Neuron (in vitro differentiated cells): ENCODE measurements around the gene INF2.
A peak's percentile ranks its signal among the peaks of the same experiment; 100 is the strongest.

Experiments used
- H2AFZ ChIP-seq: one replicate; pipeline ENCODE4 v1.6.1; 2013; ENCODE audit warnings: low read depth, mild to moderate bottlenecking, inconsistent platforms, low read length, moderate library complexity
- H3K27me3 ChIP-seq: one replicate; pipeline ENCODE4 v1.6.1; 2013; ENCODE audit warnings: low read length; ENCODE audit not compliant: insufficient read depth
- H3K36me3 ChIP-seq: one replicate; pipeline ENCODE4 v1.6.1; 2013; ENCODE audit warnings: low read length; ENCODE audit not compliant: insufficient read depth
- H3K4me1 ChIP-seq: one replicate; pipeline ENCODE4 v1.6.1; 2013; ENCODE audit warnings: low read length; ENCODE audit not compliant: insufficient read depth
- H3K4me3 ChIP-seq: 2 replicates; pipeline ENCODE4 v1.5.1; 2013; ENCODE audit warnings: mild to moderate bottlenecking, low read length, moderate library complexity
- H3K9me3 ChIP-seq: one replicate; pipeline ENCODE4 v1.6.1; 2013; ENCODE audit warnings: low read length

INF2 gene

DNA sequence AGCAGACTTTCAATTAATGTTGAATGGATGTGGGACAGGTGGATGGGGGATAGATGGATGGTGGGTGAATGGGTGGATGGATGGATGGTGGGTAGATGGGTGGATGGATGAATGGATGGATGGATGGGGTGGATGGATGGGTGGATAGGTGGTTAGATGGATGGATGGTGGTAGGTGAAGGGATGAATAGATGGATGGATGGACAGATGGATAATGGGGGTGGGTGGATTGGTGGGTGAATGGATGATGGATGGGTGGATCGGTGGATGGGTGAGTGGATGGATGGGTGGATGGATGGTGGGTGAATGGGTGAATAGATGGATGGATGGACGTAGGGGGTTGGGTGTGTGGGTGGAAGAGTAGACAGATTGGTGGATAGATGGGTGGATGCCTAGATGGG lies 14.0 kb upstream of the INF2 start:
- Histone ChIP-seq H3K4me1 (peaks cover 28% of the 10 kb centered on the region), H3K27me3 (no peaks in the 10 kb centered on the region), H3K9me3 (peaks cover 9% of the 10 kb centered on the region), H2AFZ (no peak overlapping the region), H3K36me3 (no peaks in the 10 kb centered on the region), H3K4me3 (no peak overlapping the region)

DNA sequence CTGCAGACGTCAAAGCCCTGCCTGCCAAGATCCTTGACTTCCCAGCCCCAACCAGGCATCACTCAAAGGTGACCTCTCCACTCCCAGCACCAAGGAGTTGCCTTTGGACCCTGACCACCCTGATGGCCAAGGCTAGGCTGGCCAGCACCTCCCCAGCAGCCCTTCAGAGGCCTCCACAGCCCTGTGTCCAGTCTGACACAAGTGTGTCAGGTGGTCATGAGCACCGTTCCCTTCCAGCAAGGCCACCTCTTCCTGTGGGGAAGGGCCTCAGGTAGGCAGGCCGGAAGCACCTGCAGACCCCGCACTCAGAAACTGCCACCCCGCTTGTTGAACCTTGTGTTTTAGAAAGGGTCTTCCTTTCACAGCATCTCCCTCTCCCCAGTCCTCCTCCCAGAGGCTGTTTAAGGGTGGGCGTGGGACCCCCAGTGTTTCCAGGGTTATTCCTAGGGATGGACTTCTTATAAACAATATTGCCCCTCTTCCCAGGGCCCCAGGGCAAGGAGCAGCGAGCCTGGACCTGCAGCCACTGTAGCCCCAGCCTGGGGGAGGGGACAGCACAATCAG lies 13.2 kb upstream of the INF2 start:
- Histone ChIP-seq H3K9me3 (peaks cover 6% of the 10 kb centered on the region), H3K36me3 (no peaks in the 10 kb centered on the region), H3K4me1 (peaks cover 33% of the 10 kb centered on the region), H2AFZ (no peak overlapping the region), H3K4me3 (no peak overlapping the region), H3K27me3 (no peaks in the 10 kb centered on the region)

DNA sequence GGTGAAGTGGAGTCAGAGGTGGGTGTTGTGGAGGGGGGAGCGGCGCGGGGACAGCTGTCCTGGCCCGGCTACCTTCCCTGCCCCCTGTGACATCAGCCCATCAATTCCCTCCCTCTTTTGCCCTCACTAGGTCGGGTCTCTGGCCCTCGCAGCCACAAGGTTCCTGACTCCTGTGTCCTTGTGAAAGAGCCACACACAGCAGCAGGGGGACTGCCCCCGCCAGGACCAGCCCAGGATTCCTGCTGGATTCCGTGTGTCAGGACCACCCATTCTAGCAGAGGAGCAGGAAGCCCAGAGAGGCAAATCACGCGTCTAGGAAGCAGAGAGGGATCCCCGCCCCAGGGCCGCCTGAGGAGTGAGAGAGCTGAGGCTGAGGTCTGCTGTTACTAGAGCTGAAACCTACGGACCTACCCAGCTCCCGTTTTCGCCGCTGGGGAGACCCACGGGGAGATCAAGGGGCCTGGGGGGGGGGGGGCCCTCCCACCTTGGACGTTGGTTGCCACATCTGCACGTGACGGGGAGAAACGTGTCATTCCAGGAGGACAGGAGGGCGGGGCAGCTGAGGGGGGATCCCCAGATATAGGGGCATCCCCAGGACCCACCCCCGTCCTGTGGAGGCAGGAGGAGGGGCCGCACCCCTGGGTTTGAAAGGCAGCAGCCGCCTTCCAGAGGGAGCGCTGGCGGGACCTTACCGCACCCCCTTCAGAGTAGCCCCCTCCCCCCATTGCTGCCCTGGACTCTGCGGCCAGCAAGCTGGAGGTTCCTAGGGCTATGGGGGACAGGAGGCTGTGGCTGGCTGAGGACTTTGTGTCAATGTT lies 12.5 kb upstream of the INF2 start:
- no peak overlapping the region for H3K4me3 ChIP-seq
- H3K9me3 ChIP-seq = peaks cover 5% of the 10 kb centered on the region
- no peaks in the 10 kb centered on the region for H3K27me3 ChIP-seq
- H3K36me3 ChIP-seq = no peaks in the 10 kb centered on the region
- peaks cover 40% of the 10 kb centered on the region for H3K4me1 ChIP-seq
- H2AFZ ChIP-seq = no peak overlapping the region

DNA sequence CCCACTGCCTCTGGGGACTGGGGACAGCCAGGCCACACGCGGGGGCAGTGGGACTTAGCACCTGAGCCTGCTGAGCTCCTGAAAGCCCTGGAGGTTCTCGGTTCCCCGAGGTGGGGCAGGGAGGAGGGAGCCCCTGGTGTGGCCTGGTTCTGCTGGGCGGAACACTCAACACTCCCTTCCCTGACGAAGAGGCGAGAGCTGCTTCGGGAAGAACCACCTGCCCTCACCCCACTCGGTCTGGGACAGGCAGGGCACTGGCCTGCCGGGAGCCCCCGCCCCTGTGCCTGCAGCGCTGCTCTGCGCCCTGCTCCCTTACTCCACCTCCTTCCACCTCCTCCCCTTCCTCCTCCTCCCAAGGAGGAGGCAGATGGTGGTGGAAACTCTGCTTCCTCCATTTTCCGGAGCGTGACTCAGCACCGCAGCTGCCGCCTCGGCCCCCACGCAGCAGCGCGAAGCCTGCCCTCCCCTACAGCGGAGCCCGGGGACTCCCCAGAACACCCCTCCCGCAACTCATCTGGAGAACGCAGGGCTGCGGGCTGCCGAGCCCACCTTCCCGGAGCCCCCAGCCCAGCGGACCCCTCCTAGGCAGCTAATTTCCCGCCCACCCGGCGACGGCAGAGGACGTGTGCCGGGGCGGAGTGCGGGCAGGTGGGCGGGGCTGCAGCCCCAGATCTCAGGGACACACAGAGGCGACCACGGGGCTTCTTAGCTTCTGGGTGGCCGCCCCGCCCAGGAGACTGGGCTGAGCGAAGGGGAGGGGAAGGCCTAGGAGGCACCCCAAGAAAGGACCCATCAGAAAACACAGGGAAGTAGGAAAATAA lies 11.7 kb upstream of the INF2 start:
- no peaks in the 10 kb centered on the region for H3K27me3 ChIP-seq
- peaks cover 47% of the 10 kb centered on the region for H3K4me1 ChIP-seq
- peak overlapping the region; percentile 78 for H2AFZ ChIP-seq
- no peaks in the 10 kb centered on the region for H3K36me3 ChIP-seq
- H3K9me3 ChIP-seq = peaks cover 5% of the 10 kb centered on the region
- peak overlapping the region; percentile 33 for H3K4me3 ChIP-seq

DNA sequence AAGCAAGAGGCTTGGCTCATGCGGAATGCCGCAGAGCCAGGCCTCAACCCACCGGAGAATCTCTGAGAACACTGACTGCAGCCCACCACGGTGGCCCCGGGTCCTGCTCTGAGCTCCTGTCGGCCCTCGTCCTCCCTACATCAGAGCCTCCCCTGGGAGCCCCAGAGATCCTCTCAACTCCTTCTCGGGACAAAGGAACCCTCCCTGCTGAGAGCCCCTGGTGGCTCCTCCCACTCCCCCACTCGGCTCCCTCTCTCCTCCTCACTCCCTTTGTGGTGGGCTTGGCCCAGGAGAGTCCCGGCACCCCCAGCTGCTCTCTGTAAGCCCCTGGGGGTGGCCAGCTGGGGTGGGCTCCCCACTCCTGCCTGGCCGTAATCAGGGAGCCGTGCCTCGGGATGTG lies 11.1 kb upstream of the INF2 start:
- H3K4me1 ChIP-seq = peaks cover 52% of the 10 kb centered on the region
- peak overlapping the region; percentile 78 for H2AFZ ChIP-seq

DNA sequence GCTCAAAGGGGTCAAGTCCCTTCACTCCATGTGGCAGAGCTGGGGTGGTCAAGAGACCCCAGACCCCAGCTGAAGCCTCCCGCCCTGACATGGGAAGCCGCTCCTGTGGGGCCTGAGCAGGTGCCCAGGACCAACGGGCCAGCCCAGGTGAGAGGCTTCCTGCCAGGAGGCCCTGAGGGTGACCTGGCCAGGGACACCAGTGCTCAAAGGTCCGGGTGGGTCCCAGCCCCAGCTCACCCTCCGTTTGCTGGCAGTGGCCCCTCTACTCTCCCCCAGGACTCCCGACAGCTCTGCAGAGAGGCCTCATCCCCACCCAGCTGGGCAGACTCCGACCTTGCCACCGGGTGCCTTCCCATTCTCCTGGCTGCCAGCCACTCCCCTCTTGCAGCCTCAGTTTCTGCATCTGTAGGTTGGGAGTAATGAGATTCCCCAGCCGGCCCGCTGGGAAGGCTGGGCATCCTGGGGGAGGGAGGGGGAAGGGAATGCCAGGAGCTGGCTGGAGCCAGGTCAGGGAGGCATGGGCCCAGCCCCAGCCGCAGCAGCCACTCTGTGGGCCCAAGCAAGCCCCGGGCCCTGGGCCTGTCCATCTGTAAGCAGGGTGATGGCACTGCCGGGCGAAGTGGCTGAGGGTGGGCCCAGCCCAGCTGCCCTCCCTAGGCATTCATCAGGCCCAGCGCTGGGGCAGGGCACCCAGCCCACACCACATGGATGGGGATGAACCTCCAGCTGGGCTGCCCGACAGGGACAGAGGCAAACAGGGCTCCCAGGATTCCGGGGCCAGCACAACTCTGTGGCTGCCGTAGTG lies 10.3 kb upstream of the INF2 start:
- no peak overlapping the region for H2AFZ ChIP-seq
- peaks cover 52% of the 10 kb centered on the region for H3K4me1 ChIP-seq
- H3K9me3 ChIP-seq = no peaks in the 10 kb centered on the region
- no peaks in the 10 kb centered on the region for H3K36me3 ChIP-seq
- H3K27me3 ChIP-seq = no peaks in the 10 kb centered on the region
- no peak overlapping the region for H3K4me3 ChIP-seq

More for the DNA sequence above, 11.1 kb upstream of the INF2 start:
- Histone ChIP-seq H3K4me3 (peak overlapping the region; percentile 33), H3K27me3 (no peaks in the 10 kb centered on the region), H3K9me3 (peaks cover 5% of the 10 kb centered on the region), H3K36me3 (no peaks in the 10 kb centered on the region)

DNA sequence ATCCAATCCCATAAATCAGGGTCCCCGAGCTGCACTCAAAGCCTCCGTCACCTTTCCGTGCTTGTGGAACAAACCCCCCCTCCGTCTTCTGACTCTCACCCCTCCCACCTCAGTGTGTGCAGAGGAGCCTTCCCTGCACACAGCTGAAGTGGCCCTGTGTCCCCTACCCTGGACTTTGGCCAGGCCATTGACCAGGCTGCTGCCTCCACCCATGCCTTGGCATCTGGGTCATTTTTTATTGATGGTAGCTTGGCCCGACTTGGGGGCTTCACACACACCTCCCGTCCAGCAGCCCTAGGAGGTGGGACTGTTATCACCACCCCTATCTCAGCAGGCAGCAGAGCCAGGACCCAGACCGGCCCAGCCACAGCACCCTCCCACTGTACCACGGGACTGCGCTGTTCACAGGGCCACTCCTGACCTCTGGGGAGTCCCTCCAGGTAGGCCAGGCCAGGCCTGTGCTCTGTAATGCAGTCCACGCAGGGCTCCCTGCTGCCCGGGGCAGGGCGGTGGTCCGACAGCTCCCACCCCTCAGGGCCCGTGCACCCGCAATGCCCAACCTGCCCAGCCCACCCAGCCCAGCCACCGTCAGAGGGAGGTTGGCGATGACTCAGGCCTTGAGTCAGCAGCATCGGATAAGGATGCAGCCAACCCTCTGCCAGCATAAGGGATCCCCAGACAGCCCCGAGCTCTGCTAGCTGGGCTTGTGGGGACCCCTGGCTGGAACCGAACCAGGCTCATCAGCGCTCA lies 9.2 kb upstream of the INF2 start:
- Histone ChIP-seq H3K4me1 (peaks cover 52% of the 10 kb centered on the region), H3K36me3 (no peaks in the 10 kb centered on the region), H3K27me3 (no peaks in the 10 kb centered on the region), H3K9me3 (no peaks in the 10 kb centered on the region), H2AFZ (no peak overlapping the region), H3K4me3 (no peak overlapping the region)

DNA sequence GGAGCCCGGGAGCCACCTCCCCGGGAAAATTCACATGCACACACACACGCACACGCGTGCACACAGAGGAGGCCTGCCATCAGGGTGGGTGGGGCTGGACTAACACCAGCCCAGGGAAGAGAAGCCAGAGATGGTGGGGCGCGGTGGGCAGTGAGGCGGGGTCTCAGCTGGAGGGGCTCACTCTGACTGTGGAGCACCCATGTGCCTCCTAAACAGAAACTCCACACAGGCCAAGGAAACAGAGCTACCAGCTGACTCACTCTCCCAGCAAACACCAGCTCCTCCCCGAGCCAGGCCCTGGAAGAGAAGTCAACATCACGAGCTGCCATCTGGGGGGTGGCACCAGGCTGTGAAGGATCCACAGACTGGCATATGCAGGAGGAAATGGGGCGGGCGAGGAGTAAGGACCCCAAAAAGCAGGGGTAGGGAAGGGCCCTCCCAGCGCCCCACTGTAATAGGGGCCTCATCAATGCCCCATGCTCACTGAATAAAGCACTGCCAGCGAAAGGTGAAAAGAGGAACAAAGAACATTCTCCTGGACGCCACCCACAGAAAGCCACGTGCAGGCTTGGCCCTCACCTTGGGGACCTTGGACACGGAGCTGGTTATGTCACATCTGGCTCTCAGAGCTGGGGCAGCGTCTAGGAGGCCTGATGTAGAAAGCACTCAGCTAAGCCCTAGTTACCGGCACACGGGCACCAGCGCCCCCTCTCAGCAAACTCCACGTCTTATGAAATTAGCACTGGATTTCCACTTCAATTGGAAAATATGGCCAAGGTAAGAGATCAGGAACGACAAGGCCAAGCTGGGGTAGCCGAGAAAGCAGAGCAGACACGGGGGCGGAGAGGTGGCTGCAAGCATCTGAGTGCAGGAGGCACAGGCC lies 8.4 kb upstream of the INF2 start:
- Histone ChIP-seq H2AFZ (peak overlapping the region; percentile 31), H3K4me3 (no peak overlapping the region), H3K36me3 (no peaks in the 10 kb centered on the region), H3K9me3 (no peaks in the 10 kb centered on the region), H3K27me3 (no peaks in the 10 kb centered on the region), H3K4me1 (peaks cover 52% of the 10 kb centered on the region)

DNA sequence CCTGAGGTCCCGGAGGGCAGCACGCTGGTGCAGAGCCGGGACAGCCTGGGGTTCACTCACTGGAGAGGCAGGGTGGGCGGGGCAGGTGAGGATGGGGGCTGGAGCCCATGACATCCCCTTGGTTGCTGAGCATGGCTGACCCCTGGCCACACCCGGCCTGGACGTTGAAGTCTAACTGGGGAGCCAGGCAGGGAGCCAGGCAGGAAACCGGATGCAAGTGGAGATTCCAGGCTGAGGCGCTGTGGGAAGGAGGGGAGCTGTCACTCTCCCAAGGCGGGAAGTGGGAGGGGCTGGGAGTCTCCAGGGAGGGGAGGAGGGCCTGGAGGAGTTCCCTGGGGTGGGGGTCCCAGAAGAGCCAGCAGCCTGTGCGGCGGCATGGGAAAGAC lies 7.7 kb upstream of the INF2 start:
- Histone ChIP-seq H3K9me3 (no peaks in the 10 kb centered on the region), H3K27me3 (no peaks in the 10 kb centered on the region), H2AFZ (peak overlapping the region; percentile 31), H3K4me3 (no peak overlapping the region), H3K36me3 (no peaks in the 10 kb centered on the region), H3K4me1 (peaks cover 47% of the 10 kb centered on the region)

DNA sequence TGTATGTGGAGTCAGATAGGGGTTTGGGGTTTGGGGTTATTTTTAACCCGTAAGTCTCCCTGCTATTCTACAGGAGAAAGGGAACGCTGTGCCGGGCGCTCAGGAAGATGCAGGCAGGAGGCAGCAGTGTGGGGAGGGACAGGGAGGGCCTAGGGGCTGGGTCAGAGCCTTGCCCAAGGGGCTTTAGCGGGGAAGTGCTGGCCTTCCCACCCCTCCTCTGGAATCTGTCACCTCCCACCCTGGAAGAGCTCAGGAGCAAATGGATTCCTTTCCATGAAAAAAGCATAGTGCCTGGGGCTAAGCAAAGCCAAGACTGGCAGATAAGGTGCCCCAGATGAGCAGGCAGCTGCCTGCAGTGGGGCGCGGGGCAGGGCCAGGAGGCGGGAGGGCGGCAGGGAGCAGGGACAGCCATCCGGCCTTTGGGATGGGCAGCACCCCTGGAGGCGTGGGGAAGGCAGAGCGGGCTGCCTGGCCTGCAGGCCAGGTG lies 7.3 kb upstream of the INF2 start:
- peaks cover 42% of the 10 kb centered on the region for H3K4me1 ChIP-seq
- no peak overlapping the region for H3K4me3 ChIP-seq

DNA sequence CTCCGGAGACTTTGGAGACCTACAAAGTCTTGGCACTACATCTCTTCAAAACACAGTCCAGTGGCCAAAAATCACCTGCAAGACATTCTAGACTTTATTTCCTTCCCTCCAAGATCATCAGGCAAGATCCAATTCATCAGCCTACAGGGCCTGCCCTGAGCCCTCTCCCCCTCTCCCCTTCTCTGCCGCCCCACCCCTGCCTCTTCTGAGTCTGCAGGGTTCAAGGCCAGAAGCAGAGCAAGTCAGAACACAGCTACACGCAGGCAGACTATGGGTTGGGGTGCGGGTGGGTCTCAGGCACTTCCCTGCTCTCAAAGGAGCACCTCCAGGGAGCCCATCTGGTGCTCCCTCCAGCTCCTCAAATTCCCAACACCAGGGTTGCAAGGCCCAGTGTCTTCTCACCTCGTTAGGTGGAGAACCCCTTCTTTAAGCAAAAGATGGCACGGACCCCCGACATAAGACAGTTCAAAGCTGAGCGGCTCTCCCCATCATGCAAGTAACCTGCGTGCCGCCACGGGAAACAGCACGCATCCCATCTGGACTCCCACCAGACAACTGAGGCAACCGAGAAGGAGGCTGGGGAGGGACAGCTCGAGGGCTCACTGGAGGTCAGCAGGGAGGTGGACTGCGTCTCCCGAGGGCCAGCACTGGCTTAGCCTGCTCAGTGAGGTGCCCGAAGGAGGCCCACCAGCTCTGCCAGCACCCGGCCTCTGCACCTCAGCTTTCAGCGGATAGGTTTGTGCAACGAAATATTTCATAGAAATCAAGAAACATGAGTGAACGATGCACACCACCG lies 5.6 kb upstream of the INF2 start:
- H2AFZ ChIP-seq = no peak overlapping the region
- H3K27me3 ChIP-seq = no peaks in the 10 kb centered on the region
- no peaks in the 10 kb centered on the region for H3K36me3 ChIP-seq
- H3K4me3 ChIP-seq = no peak overlapping the region
- H3K9me3 ChIP-seq = no peaks in the 10 kb centered on the region
- H3K4me1 ChIP-seq = peaks cover 33% of the 10 kb centered on the region

More for the DNA sequence above, 7.3 kb upstream of the INF2 start:
- Histone ChIP-seq H3K9me3 (no peaks in the 10 kb centered on the region), H3K27me3 (no peaks in the 10 kb centered on the region), H2AFZ (no peak overlapping the region), H3K36me3 (no peaks in the 10 kb centered on the region)
